Chondrocyte (in vitro differentiated cells): ENCODE measurements around the gene CRIP1. TPM values are rescaled to one million over a fixed set of nuclear protein-coding genes. Genes with fewer than 3 reads are reported as not detected.

Experiments used
- DNase-seq: peaks from one replicate; pipeline ENCODE4 v3.0.0; 2021; ENCODE audit warnings: mixed read lengths, low spot score
- H3K27ac Mint-ChIP-seq: one replicate; pipeline ENCODE4 v1.8.0; 2021; ENCODE audit warnings: mild to moderate bottlenecking, moderate library complexity, mixed read lengths; ENCODE audit not compliant: unreplicated experiment
- H3K27me3 Mint-ChIP-seq: 2 replicates; pipeline ENCODE4 v1.8.0; 2021; ENCODE audit warnings: low read depth, mixed read lengths
- H3K36me3 Mint-ChIP-seq: 2 replicates; pipeline ENCODE4 v1.8.0; 2021; ENCODE audit warnings: low read depth, mixed read lengths
- H3K4me1 Mint-ChIP-seq: 2 replicates; pipeline ENCODE4 v1.8.0; 2021; ENCODE audit warnings: low read depth, mild to moderate bottlenecking, mixed read lengths
- H3K4me3 Mint-ChIP-seq: one replicate; pipeline ENCODE4 v1.8.0; 2021; ENCODE audit warnings: mild to moderate bottlenecking, moderate library complexity, mixed read lengths; ENCODE audit not compliant: unreplicated experiment
- H3K9me3 Mint-ChIP-seq: 2 replicates; pipeline ENCODE4 v1.8.0; 2021; ENCODE audit warnings: low read depth, mixed read lengths
- CTCF ChIP-seq: fragments of 200-600 bp; sonication (generic); IDR thresholded peaks from 2 replicates; pipeline ENCODE4 v1.5.0; 2021; ENCODE audit warnings: antibody characterized with exemption, mild to moderate bottlenecking, moderate library complexity
- total RNA-seq: library from RNA; stranded (reverse); gene quantifications from 3 replicates; pipeline ENCODE4 v1.2.1, GENCODE V29; 2021

Gene CRIP1
- total RNA-seq, 1 donor from 2014 or later = 181 TPM

DNA sequence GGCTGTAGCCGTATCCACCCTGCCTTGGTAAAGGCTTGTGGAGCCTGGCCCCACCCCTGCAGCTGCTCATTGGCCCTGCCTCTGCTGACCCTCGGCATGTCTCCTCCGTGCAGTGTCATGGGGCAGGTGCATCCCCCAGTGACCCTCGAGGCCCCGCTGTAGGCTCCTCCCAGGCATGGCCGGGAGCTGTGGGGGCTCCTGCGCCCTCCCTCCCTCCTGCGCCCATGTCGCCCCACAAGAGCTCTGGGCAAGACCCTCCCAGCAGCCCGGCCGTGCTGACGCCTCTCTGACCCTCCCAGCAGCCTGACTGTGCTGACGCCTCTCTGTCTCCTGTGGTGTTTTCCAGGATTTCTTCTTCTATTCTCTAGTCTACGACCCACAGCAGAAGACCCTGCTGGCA, 32.8 kb upstream of the CRIP1 start:
- no peaks in the 10 kb centered on the region for H3K4me1 Mint-ChIP-seq
- H3K36me3 Mint-ChIP-seq = peaks cover 14% of the 10 kb centered on the region
- no peaks in the 10 kb centered on the region for H3K9me3 Mint-ChIP-seq
- no peak overlapping the region for H3K27ac Mint-ChIP-seq
- no peak overlapping the region for H3K4me3 Mint-ChIP-seq
- no peak for TF ChIP-seq CTCF
- no peaks in the 10 kb centered on the region for H3K27me3 Mint-ChIP-seq
- DNase-seq = no peak

DNA sequence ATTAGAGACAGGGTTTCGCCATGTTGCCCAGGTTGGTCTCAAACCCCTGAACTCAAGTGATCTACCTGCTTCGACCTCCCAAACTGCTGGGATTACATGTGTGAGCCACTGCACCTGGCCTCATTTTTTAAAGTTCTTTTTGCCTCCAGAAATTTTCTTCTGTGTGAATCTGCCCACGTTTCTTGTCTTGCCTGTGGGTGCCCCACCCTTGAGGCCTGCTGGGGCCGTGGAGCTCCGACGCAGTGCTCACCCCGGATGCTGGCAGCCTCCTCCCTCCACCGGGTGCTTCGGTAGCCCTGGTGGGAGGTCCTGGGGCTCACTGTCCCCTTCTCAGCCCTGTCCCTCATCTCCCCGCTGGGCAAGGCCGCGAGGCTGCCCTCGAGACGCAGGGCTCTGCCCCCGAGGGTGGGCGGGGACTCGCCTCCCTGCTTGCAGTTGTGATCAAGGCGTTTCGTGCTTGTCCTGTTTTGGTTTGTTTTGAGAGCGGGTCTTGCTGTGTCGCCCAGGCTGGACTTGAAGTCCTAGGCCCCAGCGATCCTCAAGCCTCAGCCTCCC, 31.5 kb upstream of the CRIP1 start:
- no peak for TF ChIP-seq CTCF
- H3K27ac Mint-ChIP-seq = no peak overlapping the region

GRCh38 chr14:105455766-105456660, 30.7 kb upstream of the CRIP1 start:
- no peak for TF ChIP-seq CTCF
- no peaks in the 10 kb centered on the region for H3K27me3 Mint-ChIP-seq
- H3K4me1 Mint-ChIP-seq = no peaks in the 10 kb centered on the region
- H3K9me3 Mint-ChIP-seq = no peaks in the 10 kb centered on the region
- H3K36me3 Mint-ChIP-seq = peaks cover 15% of the 10 kb centered on the region
- no peak overlapping the region for H3K27ac Mint-ChIP-seq
- no peak overlapping the region for H3K4me3 Mint-ChIP-seq
- no peak for DNase-seq

More for the DNA sequence above, 31.5 kb upstream of the CRIP1 start:
- Mint-ChIP-seq H3K4me1 (no peaks in the 10 kb centered on the region), H3K27me3 (no peaks in the 10 kb centered on the region), H3K4me3 (no peak overlapping the region), H3K36me3 (peaks cover 14% of the 10 kb centered on the region), H3K9me3 (no peaks in the 10 kb centered on the region)
- DNase-seq = no peak

- TF ChIP-seq CTCF = no peak
- Mint-ChIP-seq H3K4me3 (no peak overlapping the region), H3K36me3 (peaks cover 14% of the 10 kb centered on the region), H3K9me3 (no peaks in the 10 kb centered on the region), H3K27me3 (no peaks in the 10 kb centered on the region), H3K27ac (no peak overlapping the region), H3K4me1 (no peaks in the 10 kb centered on the region)
- no peak for DNase-seq
Observed at GRCh38 chr14:105456736-105457617, 29.7 kb upstream of the CRIP1 start.

DNA sequence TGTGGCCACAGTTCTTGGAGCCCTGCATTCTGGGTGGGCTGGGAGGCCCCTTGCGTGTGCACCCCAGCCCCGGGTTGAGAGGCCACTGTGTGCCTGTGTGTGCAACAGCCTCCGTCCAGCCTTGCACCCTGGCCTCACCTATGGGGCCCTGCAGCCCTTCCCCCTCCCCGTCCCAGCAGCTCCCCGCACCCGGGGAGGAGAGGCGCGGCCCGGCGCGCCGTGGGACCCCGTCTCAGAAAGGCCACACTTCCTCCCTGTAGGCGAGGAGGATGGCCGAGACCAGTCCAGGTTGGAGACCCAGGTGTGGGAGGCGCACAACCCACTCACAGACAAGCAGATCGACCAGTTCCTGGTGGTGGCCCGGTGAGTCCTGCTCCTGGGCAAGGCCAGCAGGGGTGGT, 28.7 kb upstream of the CRIP1 start:
- H3K27ac Mint-ChIP-seq = no peak overlapping the region
- no peaks in the 10 kb centered on the region for H3K4me1 Mint-ChIP-seq
- DNase-seq = no peak
- H3K4me3 Mint-ChIP-seq = no peak overlapping the region
- peaks cover 12% of the 10 kb centered on the region for H3K36me3 Mint-ChIP-seq
- no peaks in the 10 kb centered on the region for H3K27me3 Mint-ChIP-seq
- H3K9me3 Mint-ChIP-seq = no peaks in the 10 kb centered on the region
- TF ChIP-seq CTCF = no peak
